Activated naive CD8-positive, alpha-beta T cell treated with anti-CD3 and anti-CD28 coated beads, Interleukin-2, amount 50 U/mL, for 24 hours (primary cell): ENCODE data around the gene GREB1.
A peak's percentile ranks its signal among the peaks of the same experiment; 100 is the strongest.

Source experiments
- ATAC-seq: fragments of 150-1000 bp; cut with Tn5 transposase; one replicate; pipeline ENCODE4 v1.10.0; 2021
- DNase-seq: peaks from one replicate; pipeline ENCODE4 v3.0.0; 2021
- H3K27ac Mint-ChIP-seq: one replicate; pipeline ENCODE4 v1.8.0; 2021; ENCODE audit warnings: mild to moderate bottlenecking, mixed read lengths
- H3K27me3 Mint-ChIP-seq: one replicate; pipeline ENCODE4 v1.8.0; 2021; ENCODE audit warnings: mixed read lengths
- H3K36me3 Mint-ChIP-seq: one replicate; pipeline ENCODE4 v1.8.0; 2021; ENCODE audit warnings: low read depth, mixed read lengths
- H3K4me1 Mint-ChIP-seq: one replicate; pipeline ENCODE4 v1.8.0; 2021; ENCODE audit warnings: mixed read lengths
- H3K4me3 Mint-ChIP-seq: one replicate; pipeline ENCODE4 v1.8.0; 2021; ENCODE audit warnings: mild to moderate bottlenecking, moderate library complexity, mixed read lengths
- H3K9me3 Mint-ChIP-seq: one replicate; pipeline ENCODE4 v1.8.0; 2021; ENCODE audit warnings: mixed read lengths

GREB1 gene

DNA sequence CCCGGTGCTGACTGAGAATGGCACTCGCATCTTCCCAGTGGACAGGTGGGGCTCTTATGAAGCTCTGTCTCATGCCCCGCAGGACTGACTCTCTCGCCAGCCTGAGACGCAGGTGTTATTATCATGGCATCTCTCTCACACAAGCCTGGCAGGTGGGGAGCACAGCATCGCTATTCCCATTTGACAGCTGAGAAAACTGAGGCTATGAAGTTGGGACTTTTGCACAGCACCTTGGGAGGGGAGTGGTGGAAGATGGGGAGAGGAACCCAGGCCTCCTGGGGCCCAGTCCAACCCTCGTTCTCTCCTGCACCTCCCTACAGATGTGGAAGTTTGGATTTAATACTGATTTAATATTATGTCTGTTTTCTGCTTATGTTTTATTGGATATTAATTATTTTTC is 145.2 kb downstream of the GREB1 start:
- no peaks in the 10 kb centered on the region for H3K9me3 Mint-ChIP-seq
- H3K27me3 Mint-ChIP-seq: peaks cover 34% of the 10 kb centered on the region
- H3K27ac Mint-ChIP-seq: no peak overlapping the region
- H3K36me3 Mint-ChIP-seq: no peaks in the 10 kb centered on the region
- ATAC-seq (no peak), DNase-seq (no peak)
- no peak overlapping the region for H3K4me3 Mint-ChIP-seq
- H3K4me1 Mint-ChIP-seq: no peaks in the 10 kb centered on the region

DNA sequence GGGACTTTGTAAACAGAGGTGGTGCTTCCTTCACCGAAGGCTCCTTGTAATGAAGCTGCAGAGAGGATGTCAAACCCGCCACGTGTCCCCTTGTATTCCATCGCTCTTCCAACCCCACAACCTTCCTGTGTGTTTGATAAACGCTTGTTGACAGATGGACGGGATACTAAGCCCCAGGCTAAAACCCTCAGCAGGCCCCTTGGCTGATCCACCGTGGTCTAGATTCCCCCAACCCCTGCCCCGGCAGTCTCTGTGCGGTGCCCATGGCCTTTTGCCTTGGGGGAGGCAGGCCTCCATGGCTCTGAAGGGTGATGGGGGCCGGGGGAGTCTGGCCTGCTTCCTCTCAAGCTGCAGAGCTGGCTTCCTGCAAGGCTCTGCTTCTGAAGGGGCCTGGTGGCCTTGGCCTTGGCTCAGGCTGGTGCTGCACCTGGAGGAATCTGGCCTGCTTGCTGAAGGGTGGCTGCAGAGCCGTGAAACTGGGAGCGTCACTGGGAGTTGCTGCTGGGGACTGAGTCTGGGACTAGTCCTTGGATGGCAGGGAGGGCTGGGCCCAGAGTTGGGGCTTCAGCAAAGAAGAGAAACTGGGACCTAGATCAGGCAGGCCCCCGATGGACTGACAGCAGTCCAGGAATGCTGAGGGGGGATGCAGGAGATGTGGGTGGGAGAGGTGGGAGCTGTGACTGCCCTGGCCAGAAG is 145.8 kb downstream of the GREB1 start:
- Mint-ChIP-seq H3K36me3 (no peaks in the 10 kb centered on the region), H3K27ac (no peak overlapping the region), H3K27me3 (peaks cover 37% of the 10 kb centered on the region), H3K9me3 (no peaks in the 10 kb centered on the region), H3K4me1 (no peaks in the 10 kb centered on the region), H3K4me3 (no peak overlapping the region)
- DNase-seq (no peak), ATAC-seq (no peak)

DNA sequence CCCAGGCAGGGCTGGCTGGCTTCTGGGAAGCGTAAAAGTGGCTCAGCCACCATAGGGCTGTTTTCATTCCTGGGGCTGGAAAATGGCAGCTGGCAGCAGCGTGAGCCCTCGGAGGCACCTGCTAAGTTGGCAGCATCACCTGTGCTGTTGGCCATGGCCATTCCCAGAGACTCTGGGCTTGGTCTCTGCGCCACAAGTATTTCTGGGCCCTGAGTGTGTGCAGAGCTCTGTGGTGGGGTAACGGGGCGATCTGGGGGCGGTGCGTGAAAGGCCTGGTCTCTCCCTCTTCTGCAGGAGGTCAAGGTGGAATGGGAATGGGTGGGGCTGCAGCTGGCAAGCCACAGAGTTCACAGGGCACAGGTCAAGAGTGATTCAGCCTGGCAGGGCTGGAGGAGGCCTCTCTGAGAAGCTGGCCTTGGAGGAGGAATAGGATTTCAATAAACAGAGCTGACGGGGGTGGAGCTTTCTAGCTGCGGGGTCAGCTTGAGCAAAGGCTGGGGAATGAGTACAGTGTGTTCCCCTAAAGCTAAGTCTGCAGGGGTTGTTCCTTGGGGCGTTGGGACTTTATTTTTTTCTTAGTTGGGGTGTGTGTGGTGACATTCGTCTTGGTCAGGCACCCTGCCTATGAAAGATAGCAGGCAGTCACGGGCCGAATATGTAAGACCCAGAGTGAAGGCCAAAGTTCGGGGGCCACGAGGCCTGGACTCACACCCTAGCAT is 146.5 kb downstream of the GREB1 start:
- Mint-ChIP-seq H3K36me3 (no peaks in the 10 kb centered on the region), H3K27ac (no peak overlapping the region), H3K4me1 (no peaks in the 10 kb centered on the region), H3K9me3 (no peaks in the 10 kb centered on the region), H3K4me3 (no peak overlapping the region), H3K27me3 (peaks cover 38% of the 10 kb centered on the region)
- no peak for DNase-seq
- no peak for ATAC-seq

DNA sequence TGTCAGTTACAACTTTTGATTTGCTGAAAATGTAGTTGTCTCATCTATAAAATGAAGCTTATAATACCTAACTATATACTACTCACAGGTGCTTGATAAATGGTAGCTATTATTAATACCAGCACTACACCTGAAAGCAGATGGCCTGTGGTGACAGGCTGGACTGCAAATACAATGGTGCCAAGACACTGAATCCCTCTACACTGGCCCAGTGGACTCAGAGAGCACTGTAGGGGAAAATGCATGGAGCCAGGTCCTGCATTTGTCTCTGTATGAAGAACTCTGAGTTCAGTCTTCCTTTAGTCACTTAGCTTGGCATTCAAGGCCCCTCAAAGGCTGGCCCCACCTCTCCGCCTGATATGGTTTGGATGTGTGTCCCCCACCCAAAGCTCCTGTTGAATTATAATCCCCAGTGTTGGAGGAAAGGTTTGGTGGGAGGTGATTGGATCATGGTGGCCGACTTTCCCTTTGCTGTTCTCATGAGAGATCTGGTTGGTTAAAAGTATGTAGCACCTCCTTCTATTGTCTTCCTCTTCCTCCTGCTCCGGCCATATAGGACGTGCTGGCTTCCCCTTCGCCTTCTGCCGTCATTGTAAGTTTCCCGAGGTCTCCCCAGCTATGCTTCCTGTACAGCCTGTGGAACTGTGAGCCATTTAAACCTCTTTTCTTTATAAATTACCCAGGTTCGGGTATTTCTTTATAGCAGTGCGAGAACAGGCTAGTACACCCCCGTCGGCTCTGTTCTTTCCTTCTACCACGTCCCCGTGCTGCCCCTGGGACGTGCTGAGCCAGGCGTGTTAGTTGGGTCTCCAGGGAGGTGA is 147.3 kb downstream of the GREB1 start:
- Mint-ChIP-seq H3K4me3 (no peak overlapping the region), H3K4me1 (no peaks in the 10 kb centered on the region), H3K36me3 (no peaks in the 10 kb centered on the region), H3K27me3 (peaks cover 37% of the 10 kb centered on the region), H3K27ac (no peak overlapping the region), H3K9me3 (no peaks in the 10 kb centered on the region)
- DNase-seq (no peak), ATAC-seq (no peak)

DNA sequence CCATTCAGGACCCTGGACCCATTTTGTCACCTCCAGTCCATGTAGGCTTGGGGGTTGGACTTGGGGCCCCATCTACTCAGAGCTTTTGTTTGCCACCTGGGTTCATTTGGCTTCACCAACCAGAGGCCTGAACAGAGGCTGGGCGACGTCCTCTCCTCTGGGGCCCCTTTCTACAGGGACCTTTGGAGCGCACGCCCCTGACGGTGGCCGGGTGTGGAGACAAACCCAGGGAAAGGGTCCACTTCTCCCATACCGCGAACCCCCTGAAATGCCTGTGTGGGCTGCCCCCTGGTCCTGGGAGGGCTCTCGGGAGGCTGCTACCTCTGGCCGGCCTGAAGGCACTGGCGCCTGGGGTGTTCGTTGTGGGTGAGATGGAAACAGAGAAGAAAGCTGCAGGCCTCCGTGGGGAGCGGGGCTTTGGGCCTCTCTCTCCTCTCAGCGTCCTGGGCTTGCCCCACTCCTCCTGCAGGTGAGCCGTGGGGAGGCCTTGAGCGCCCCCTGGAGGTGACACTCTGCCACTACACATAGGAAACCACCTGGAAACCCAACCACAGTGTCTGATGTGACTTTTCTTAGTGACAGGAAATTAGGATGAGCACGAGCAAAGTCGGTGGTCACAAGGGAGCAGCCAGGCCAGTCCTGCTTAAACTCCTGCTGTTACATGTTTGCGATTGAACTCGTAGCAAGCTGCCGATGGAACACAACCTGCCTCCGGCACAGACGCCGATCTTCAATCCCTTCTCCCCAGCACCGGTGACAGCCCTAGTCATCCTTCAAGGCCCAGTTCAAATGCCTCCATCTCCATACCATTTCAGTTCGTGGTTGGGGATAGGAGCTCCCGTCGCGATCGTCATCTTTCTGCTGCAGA is 148.1 kb downstream of the GREB1 start:
- H3K4me3 Mint-ChIP-seq: no peak overlapping the region
- ATAC-seq: peak; percentile 79
- no peaks in the 10 kb centered on the region for H3K4me1 Mint-ChIP-seq
- H3K27me3 Mint-ChIP-seq: peaks cover 30% of the 10 kb centered on the region
- H3K36me3 Mint-ChIP-seq: no peaks in the 10 kb centered on the region
- peak; percentile 68 for DNase-seq
- H3K9me3 Mint-ChIP-seq: no peaks in the 10 kb centered on the region
- no peak overlapping the region for H3K27ac Mint-ChIP-seq

DNA sequence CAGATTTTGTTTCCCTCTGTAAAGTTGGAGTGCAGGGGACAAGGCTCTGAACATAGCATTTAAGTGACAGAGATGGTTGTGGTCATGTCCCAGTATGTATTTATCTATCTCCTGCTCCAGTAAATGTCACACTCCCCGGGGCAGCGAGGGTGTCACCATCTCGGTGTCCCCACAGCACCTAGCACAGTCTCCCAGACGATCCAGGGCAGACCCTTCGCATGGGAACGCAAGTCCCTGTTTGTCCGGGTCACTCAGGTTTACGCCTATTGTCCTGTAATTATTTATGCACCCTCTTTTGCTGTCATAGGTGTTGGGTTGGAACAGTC is 148.7 kb downstream of the GREB1 start:
- Mint-ChIP-seq H3K4me3 (no peak overlapping the region), H3K36me3 (no peaks in the 10 kb centered on the region), H3K27ac (no peak overlapping the region), H3K27me3 (peaks cover 33% of the 10 kb centered on the region), H3K9me3 (no peaks in the 10 kb centered on the region), H3K4me1 (no peaks in the 10 kb centered on the region)
- ATAC-seq (no peak), DNase-seq (no peak)

DNA sequence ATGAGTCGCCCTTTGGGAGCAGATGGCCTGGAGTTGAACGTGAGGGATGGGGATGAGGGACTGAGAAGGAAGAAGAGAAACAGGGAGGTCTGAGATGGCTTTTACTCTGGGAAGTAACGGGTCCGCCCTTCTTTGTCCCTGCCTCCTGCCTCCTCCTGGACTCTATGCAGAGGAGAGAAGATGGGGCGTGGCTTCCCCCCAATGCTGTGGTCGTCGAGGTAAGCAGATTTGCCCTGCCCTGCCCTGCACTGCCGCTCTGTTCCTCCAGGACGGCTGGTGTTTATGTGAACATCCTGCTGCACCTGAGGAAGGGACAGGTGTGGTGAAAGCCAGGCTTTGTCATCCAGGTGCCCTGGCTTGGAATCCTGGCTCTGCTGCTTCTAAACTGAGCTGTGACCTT is 149.6 kb downstream of the GREB1 start:
- H3K4me1 Mint-ChIP-seq: peaks cover 6% of the 10 kb centered on the region
- H3K9me3 Mint-ChIP-seq: no peaks in the 10 kb centered on the region
- H3K27ac Mint-ChIP-seq: no peak overlapping the region
- H3K27me3 Mint-ChIP-seq: peaks cover 26% of the 10 kb centered on the region
- DNase-seq (no peak), ATAC-seq (no peak)
- H3K36me3 Mint-ChIP-seq: no peaks in the 10 kb centered on the region
- H3K4me3 Mint-ChIP-seq: no peak overlapping the region

DNA sequence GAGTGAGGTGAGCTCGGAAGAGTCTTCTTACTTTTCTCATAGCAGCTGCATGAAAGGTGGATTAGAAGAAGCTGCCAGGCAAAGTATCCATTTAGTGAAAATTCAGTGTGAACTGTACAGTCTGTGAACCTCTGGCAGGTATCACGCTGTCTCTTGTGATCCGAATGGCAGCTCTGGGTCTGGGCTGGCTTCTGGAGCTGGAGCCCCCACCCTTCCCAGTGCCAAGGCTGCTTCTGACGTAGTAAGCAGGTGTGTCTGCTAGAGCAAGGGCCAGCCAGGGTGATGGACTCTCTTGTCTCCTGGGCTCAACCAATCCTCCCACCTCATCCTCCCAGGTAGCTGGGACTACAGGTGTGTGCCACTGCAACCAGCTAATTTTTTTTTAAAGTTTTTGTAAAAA is 150.1 kb downstream of the GREB1 start:
- DNase-seq (no peak), ATAC-seq (no peak)
- H3K36me3 Mint-ChIP-seq: no peaks in the 10 kb centered on the region
- H3K4me3 Mint-ChIP-seq: no peak overlapping the region
- H3K27me3 Mint-ChIP-seq: peaks cover 21% of the 10 kb centered on the region
- H3K27ac Mint-ChIP-seq: no peak overlapping the region
- H3K4me1 Mint-ChIP-seq: peaks cover 9% of the 10 kb centered on the region
- H3K9me3 Mint-ChIP-seq: no peaks in the 10 kb centered on the region

DNA sequence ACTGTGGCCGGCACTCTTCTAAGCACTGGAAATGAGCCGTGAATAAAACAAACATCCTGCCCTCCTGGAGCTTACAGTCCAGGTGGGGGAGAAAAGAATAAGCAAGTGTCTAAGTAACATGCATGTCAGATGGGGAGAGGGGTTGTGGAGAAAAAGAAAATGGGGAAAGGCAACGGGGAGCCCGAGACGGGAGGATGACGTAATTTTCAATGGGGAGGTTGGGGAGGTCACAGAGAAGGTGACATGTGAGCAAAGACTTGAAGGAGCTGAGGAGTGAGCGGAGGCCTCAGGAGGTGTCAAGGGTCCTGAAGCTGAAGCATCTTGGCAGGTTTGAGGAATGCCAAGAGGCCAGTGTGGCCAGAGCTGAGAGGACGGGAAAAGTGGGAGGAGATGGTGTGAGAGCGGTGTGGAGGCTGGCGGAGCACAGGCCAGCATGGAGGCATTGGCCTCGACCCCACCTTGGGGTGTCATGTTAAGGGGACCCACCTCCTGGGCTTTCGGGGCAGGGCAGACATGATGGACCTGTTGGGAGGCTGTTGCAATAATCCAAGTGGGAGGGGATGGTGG is 151.1 kb downstream of the GREB1 start:
- no peak for ATAC-seq
- Mint-ChIP-seq H3K4me1 (peaks cover 9% of the 10 kb centered on the region), H3K27me3 (peaks cover 19% of the 10 kb centered on the region), H3K27ac (no peak overlapping the region), H3K4me3 (no peak overlapping the region), H3K36me3 (no peaks in the 10 kb centered on the region), H3K9me3 (no peaks in the 10 kb centered on the region)
- no peak for DNase-seq

DNA sequence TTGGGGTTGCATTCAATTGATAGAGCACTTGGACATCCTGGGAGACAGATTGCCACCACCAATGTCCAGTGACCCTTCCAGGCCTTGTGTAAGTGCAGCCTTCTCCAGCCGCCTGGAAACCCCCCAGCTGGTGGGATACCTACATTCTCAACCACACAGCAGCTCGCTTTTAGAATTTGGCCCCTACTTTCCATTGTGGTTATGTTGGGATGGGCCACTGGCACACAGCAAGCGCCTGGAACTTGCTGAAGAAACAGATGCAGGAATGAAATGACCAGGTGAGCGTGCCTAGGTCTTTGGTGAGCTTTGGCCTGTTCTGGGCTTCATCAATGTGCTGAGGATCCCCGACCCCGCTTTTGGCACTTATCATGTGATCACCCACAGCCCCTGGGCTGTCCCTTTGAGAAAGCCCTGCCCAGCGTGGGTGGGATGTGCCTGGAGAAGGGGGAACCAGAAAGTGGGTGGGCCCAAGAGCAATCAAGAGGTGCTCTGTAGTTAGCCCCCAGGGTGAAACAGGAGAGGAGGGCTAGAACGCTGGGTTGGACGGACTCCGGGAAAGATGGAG is 152.1 kb downstream of the GREB1 start:
- DNase-seq (no peak), ATAC-seq (no peak)
- H3K36me3 Mint-ChIP-seq: no peaks in the 10 kb centered on the region
- H3K27ac Mint-ChIP-seq: no peak overlapping the region
- peaks cover 19% of the 10 kb centered on the region for H3K27me3 Mint-ChIP-seq
- H3K4me1 Mint-ChIP-seq: peaks cover 9% of the 10 kb centered on the region
- no peak overlapping the region for H3K4me3 Mint-ChIP-seq
- H3K9me3 Mint-ChIP-seq: no peaks in the 10 kb centered on the region

DNA sequence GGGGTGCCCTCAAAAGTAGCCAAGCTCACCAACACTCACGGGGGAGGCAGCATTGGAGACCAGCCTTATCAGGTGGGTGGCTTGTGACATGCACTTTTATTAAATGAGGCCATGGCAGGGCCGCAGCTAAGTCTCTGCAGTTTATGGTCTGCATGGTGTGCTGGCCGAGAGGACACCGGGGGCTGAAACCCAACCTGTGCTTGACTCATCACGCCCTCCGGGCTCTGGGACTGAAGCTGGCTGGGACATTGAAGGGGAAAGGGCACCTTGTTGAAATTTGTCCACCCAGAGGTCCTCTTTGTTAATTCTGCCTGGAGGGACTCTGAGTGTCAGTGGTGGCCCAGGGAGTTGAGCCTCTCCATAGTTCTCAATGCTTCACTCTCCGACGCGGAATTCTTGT is 153.9 kb downstream of the GREB1 start:
- H3K9me3 Mint-ChIP-seq: no peaks in the 10 kb centered on the region
- no peak overlapping the region for H3K27ac Mint-ChIP-seq
- H3K4me1 Mint-ChIP-seq: peaks cover 9% of the 10 kb centered on the region
- peak overlapping the region; percentile 56 for H3K4me3 Mint-ChIP-seq
- H3K36me3 Mint-ChIP-seq: no peaks in the 10 kb centered on the region
- ATAC-seq (no peak), DNase-seq (no peak)
- peaks cover 18% of the 10 kb centered on the region for H3K27me3 Mint-ChIP-seq

DNA sequence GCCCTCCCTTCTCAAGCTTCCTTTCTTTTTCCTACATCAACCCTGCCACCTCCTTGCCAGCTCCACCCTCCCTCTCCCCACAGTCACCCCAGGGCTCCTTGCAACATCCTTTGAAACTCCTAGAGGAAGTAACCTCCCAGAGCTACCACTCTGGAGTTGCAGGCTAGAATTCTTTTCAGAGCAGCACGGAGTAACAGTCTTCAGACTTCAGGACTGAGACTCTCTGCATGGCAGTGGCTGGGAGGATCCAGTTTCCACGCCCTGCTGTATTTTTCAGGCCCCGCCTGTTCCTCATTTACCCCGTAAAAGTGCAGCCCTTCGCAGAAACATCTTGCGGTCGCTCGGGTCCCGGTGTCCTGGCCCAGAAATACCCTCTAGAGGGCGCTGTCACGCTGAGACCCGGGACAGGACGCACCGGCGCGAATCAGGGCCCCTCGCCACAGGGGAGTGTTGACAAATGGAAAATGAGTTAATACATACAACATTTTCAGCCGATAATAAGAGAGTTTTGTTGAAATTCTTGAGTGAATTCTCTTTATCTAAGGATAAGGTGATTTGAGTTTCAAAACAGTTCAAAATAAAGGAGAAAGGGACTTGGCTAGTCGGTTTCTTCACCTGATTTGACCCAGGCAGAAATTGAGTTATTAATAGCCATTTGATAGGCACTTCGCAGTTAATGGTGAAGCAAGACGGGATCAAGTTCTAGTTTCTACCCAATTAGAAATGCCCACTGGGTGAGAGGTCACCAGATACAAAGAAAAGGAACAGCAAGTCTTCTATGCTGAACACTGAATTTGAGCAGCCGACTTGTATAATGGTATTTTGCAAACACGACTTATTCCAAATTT is 154.6 kb downstream of the GREB1 start:
- Mint-ChIP-seq H3K27me3 (peaks cover 15% of the 10 kb centered on the region), H3K9me3 (no peaks in the 10 kb centered on the region), H3K4me3 (peak overlapping the region; percentile 56), H3K36me3 (no peaks in the 10 kb centered on the region), H3K4me1 (peaks cover 10% of the 10 kb centered on the region), H3K27ac (no peak overlapping the region)
- ATAC-seq (peak; percentile 95), DNase-seq (peak; percentile 91)

DNA sequence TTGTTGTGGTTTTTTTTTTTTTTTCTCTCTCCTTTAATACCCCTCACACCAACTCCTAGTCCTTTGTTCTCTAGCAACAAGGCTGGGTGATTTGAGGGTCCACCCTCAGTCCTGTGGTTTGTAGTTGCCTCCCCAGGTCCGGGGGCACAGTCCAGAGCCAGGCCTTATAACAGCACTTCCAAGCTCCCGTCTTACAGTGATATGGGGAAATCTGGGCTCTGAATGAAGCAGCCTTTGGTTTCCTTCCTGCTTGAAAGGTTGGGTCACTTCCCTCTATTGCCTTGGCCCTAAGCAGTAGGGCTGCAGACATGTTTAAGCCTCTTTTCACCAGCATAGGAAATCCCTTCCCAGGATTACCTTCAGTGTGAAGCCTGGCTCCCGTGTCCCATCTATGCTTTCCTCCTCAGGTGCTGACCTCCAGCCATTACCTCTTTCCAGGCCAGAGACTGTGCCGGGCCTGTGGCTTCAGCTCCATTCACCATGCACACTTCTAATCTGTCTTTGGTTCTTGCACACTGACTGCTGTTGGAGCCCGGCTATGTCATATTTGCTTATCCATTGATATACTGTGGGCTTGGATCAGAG is 157.3 kb downstream of the GREB1 start:
- no peaks in the 10 kb centered on the region for H3K36me3 Mint-ChIP-seq
- H3K27ac Mint-ChIP-seq: no peak overlapping the region
- no peak overlapping the region for H3K4me3 Mint-ChIP-seq
- H3K4me1 Mint-ChIP-seq: peaks cover 15% of the 10 kb centered on the region
- peaks cover 8% of the 10 kb centered on the region for H3K27me3 Mint-ChIP-seq
- DNase-seq (no peak), ATAC-seq (no peak)
- H3K9me3 Mint-ChIP-seq: no peaks in the 10 kb centered on the region
